Fibroblast of lung (primary cell): Measurements from ENCODE around the gene ABCG8.

Experiments
- EZH2 ChIP-seq: IDR thresholded peaks from 2 replicates; pipeline ENCODE4 v1.5.1; 2012; ENCODE audit warnings: low read length, control low read depth, mild to moderate bottlenecking; ENCODE audit errors: missing control alignments
- TF ChIP-seq, protein P1 (sequence below), 2 donors: IDR thresholded peaks in 1 of 2; conservative IDR thresholded peaks in 1 of 2; 1 replicate in 1 of 2; 2 replicates in 1 of 2; pipeline ENCODE4 v1.5.1; 2011 to 2012; ENCODE audit warnings: low read length in 2 of 2, control low read depth in 1 of 2, inconsistent platforms in 1 of 2, low read depth in 1 of 2, mild to moderate bottlenecking in 1 of 2

DNA sequence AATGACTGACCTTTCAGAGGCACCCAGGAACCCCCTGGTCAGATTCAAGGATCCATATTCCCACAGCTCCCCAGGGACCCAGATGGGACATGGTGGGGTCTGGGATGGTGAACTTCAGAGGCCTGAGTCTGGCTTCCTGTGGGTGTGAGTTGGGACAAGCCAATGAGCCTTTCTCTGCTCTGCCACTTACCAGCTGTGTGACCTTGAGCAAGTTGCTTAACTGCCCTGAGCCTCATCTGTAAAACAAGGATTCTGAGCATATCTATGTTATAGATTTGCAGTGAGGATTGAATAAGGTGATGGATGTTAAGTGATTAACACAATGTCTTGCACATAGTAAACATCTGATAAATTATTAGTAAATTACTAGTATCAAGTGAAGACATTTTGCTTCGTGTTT lies 6.4 kb downstream of the ABCG8 start:
- TF ChIP-seq, protein P1, sequence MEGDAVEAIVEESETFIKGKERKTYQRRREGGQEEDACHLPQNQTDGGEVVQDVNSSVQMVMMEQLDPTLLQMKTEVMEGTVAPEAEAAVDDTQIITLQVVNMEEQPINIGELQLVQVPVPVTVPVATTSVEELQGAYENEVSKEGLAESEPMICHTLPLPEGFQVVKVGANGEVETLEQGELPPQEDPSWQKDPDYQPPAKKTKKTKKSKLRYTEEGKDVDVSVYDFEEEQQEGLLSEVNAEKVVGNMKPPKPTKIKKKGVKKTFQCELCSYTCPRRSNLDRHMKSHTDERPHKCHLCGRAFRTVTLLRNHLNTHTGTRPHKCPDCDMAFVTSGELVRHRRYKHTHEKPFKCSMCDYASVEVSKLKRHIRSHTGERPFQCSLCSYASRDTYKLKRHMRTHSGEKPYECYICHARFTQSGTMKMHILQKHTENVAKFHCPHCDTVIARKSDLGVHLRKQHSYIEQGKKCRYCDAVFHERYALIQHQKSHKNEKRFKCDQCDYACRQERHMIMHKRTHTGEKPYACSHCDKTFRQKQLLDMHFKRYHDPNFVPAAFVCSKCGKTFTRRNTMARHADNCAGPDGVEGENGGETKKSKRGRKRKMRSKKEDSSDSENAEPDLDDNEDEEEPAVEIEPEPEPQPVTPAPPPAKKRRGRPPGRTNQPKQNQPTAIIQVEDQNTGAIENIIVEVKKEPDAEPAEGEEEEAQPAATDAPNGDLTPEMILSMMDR (conservative IDR thresholded peaks at IDR 0.05 in 1 of 2, IDR thresholded peaks at IDR 0.05 in 1 of 2; ENCODE audit: low read depth in 1 of 2, low read length in 2 of 2), result no peak
- no peak for TF ChIP-seq EZH2
